ENCODE results near the gene CRTC3.
"Not testable (repeated sequence)": the region's sequence is repeated elsewhere in the genome, so short reads cannot be mapped to it uniquely, and the experiment has no call there.

The CRTC3 gene

GRCh38 chr15:90660999-90661330 is 131.2 kb downstream of the CRTC3 start:
- not testable (repeated sequence) for H3K36me3 ChIP-seq (ENCODE audit: control insufficient read depth in 1 of 2, insufficient read depth in 2 of 2, low read length in 2 of 2); DNase-seq; H3K79me2 ChIP-seq (ENCODE audit: control insufficient read depth, insufficient read depth, low read length, poor library complexity); H2AFZ ChIP-seq (ENCODE audit: insufficient read depth, low read length, poor library complexity); H4K91ac ChIP-seq (ENCODE audit: low read depth, low read length); H3K9ac ChIP-seq (ENCODE audit: low read length); H2BK12ac ChIP-seq (ENCODE audit: low read length); H3K9me3 ChIP-seq (ENCODE audit: insufficient read depth, low read depth, low read length); H3K27me3 ChIP-seq (ENCODE audit: insufficient read depth, low read length); H2BK5ac ChIP-seq (ENCODE audit: low read depth, low read length, poor library complexity); H3K79me1 ChIP-seq (ENCODE audit: low read length); H3K27ac ChIP-seq (ENCODE audit: low read depth, low read length); H3K14ac ChIP-seq (ENCODE audit: low read length); H2AK5ac ChIP-seq (ENCODE audit: low read length); H3K4me2 ChIP-seq (ENCODE audit: low read length); H3K4ac ChIP-seq (ENCODE audit: low read depth, low read length); H3K23ac ChIP-seq (ENCODE audit: low read length); H4K12ac ChIP-seq (ENCODE audit: low read depth, low read length); H3K4me3 ChIP-seq (ENCODE audit: low read depth, low read length); H3K4me1 ChIP-seq (ENCODE audit: control insufficient read depth in 1 of 2, insufficient read depth in 2 of 2, low read length in 2 of 2)
- Histone ChIP-seq H4K8ac (ENCODE audit: low read depth, low read length) (peak overlapping the region; percentile 11), H3K18ac (ENCODE audit: low read length) (peak overlapping the region; percentile 0), H2BK120ac (ENCODE audit: insufficient read depth, low read length, poor library complexity) (peak overlapping the region; percentile 79)
- WGBS (ENCODE audit: extremely low coverage, insufficient coverage, insufficient read length) = no CpG with 5 or more reads among the region's 4 CpGs

GRCh38 chr15:90664081-90664461 is 134.3 kb downstream of the CRTC3 start:
- H3K9ac ChIP-seq (ENCODE audit: low read length); H2AK5ac ChIP-seq (ENCODE audit: low read length); H4K8ac ChIP-seq (ENCODE audit: low read depth, low read length); H3K14ac ChIP-seq (ENCODE audit: low read length); H3K27ac ChIP-seq (ENCODE audit: low read depth, low read length); H3K79me1 ChIP-seq (ENCODE audit: low read length); H3K36me3 ChIP-seq (ENCODE audit: control insufficient read depth in 1 of 2, insufficient read depth in 2 of 2, low read length in 2 of 2); H3K4me2 ChIP-seq (ENCODE audit: low read length); H4K12ac ChIP-seq (ENCODE audit: low read depth, low read length); H3K79me2 ChIP-seq (ENCODE audit: control insufficient read depth, insufficient read depth, low read length, poor library complexity); H3K4ac ChIP-seq (ENCODE audit: low read depth, low read length); H3K9me3 ChIP-seq (ENCODE audit: insufficient read depth, low read depth, low read length); H3K23ac ChIP-seq (ENCODE audit: low read length); H4K91ac ChIP-seq (ENCODE audit: low read depth, low read length); H2BK120ac ChIP-seq (ENCODE audit: insufficient read depth, low read length, poor library complexity); H2AFZ ChIP-seq (ENCODE audit: insufficient read depth, low read length, poor library complexity); H3K4me1 ChIP-seq (ENCODE audit: control insufficient read depth in 1 of 2, insufficient read depth in 2 of 2, low read length in 2 of 2); H3K18ac ChIP-seq (ENCODE audit: low read length); H3K27me3 ChIP-seq (ENCODE audit: insufficient read depth, low read length); H3K4me3 ChIP-seq (ENCODE audit: low read depth, low read length); H2BK5ac ChIP-seq (ENCODE audit: low read depth, low read length, poor library complexity); H2BK12ac ChIP-seq (ENCODE audit: low read length); DNase-seq: not testable (repeated sequence)
- WGBS (ENCODE audit: extremely low coverage, insufficient coverage, insufficient read length) = no CpG with 5 or more reads among the region's 10 CpGs

- H4K8ac ChIP-seq (ENCODE audit: low read depth, low read length) = no peak overlapping the region
- no peak overlapping the region for H3K9ac ChIP-seq (ENCODE audit: low read length)
- no peak overlapping the region for H2BK120ac ChIP-seq (ENCODE audit: insufficient read depth, low read length, poor library complexity)
- H4K12ac ChIP-seq (ENCODE audit: low read depth, low read length) = no peak overlapping the region
- no peaks in the 10 kb centered on the region for H3K9me3 ChIP-seq (ENCODE audit: insufficient read depth, low read depth, low read length)
- no peak overlapping the region for H2AFZ ChIP-seq (ENCODE audit: insufficient read depth, low read length, poor library complexity)
- no peaks in the 10 kb centered on the region for H3K36me3 ChIP-seq (ENCODE audit: control insufficient read depth in 1 of 2, insufficient read depth in 2 of 2, low read length in 2 of 2)
- H2BK12ac ChIP-seq (ENCODE audit: low read length) = no peak overlapping the region
- H3K4me3 ChIP-seq (ENCODE audit: low read depth, low read length) = no peak overlapping the region
- H3K23ac ChIP-seq (ENCODE audit: low read length) = no peak overlapping the region
- H3K14ac ChIP-seq (ENCODE audit: low read length) = no peak overlapping the region
- no peak overlapping the region for H3K4me2 ChIP-seq (ENCODE audit: low read length)
- H3K79me2 ChIP-seq (ENCODE audit: control insufficient read depth, insufficient read depth, low read length, poor library complexity) = no peaks in the 10 kb centered on the region
- DNase-seq = peak; percentile 28 to 61
- H2BK5ac ChIP-seq (ENCODE audit: low read depth, low read length, poor library complexity) = no peak overlapping the region
- no peak overlapping the region for H3K27ac ChIP-seq (ENCODE audit: low read depth, low read length)
- no peak overlapping the region for H4K91ac ChIP-seq (ENCODE audit: low read depth, low read length)
- no peaks in the 10 kb centered on the region for H3K79me1 ChIP-seq (ENCODE audit: low read length)
- no peak overlapping the region for H3K18ac ChIP-seq (ENCODE audit: low read length)
- H3K27me3 ChIP-seq (ENCODE audit: insufficient read depth, low read length) = no peaks in the 10 kb centered on the region
- WGBS (ENCODE audit: extremely low coverage, insufficient coverage, insufficient read length) = no CpG with 5 or more reads among the region's 28 CpGs
- H3K4me1 ChIP-seq (ENCODE audit: control insufficient read depth in 1 of 2, insufficient read depth in 2 of 2, low read length in 2 of 2) = peaks cover 3 to 9% of the 10 kb centered on the region in 2 experiments
- no peak overlapping the region for H3K4ac ChIP-seq (ENCODE audit: low read depth, low read length)
- H2AK5ac ChIP-seq (ENCODE audit: low read length) = no peak overlapping the region
Observed at GRCh38 chr15:90664650-90665287, 135.0 kb downstream of the CRTC3 start.

- no peak overlapping the region for H3K27ac ChIP-seq (ENCODE audit: low read depth, low read length)
- H3K23ac ChIP-seq (ENCODE audit: low read length) = no peak overlapping the region
- no peak overlapping the region for H2BK120ac ChIP-seq (ENCODE audit: insufficient read depth, low read length, poor library complexity)
- no peak overlapping the region for H3K4me2 ChIP-seq (ENCODE audit: low read length)
- no peak overlapping the region for H2AFZ ChIP-seq (ENCODE audit: insufficient read depth, low read length, poor library complexity)
- H2AK5ac ChIP-seq (ENCODE audit: low read length) = no peak overlapping the region
- no CpG with 5 or more reads among the region's 75 CpGs for WGBS (ENCODE audit: extremely low coverage, insufficient coverage, insufficient read length)
- H3K4me1 ChIP-seq (ENCODE audit: control insufficient read depth in 1 of 2, insufficient read depth in 2 of 2, low read length in 2 of 2) = peaks cover 3% of the 10 kb centered on the region in 2 experiments
- H3K79me2 ChIP-seq (ENCODE audit: control insufficient read depth, insufficient read depth, low read length, poor library complexity) = no peaks in the 10 kb centered on the region
- H4K91ac ChIP-seq (ENCODE audit: low read depth, low read length) = no peak overlapping the region
- no peaks in the 10 kb centered on the region for H3K79me1 ChIP-seq (ENCODE audit: low read length)
- H2BK12ac ChIP-seq (ENCODE audit: low read length) = no peak overlapping the region
- H3K36me3 ChIP-seq (ENCODE audit: control insufficient read depth in 1 of 2, insufficient read depth in 2 of 2, low read length in 2 of 2) = no peaks in the 10 kb centered on the region
- no peak overlapping the region for H2BK5ac ChIP-seq (ENCODE audit: low read depth, low read length, poor library complexity)
- no peaks in the 10 kb centered on the region for H3K27me3 ChIP-seq (ENCODE audit: insufficient read depth, low read length)
- no peak overlapping the region for H3K14ac ChIP-seq (ENCODE audit: low read length)
- H3K9ac ChIP-seq (ENCODE audit: low read length) = no peak overlapping the region
- H3K9me3 ChIP-seq (ENCODE audit: insufficient read depth, low read depth, low read length) = no peaks in the 10 kb centered on the region
- no peak overlapping the region for H4K8ac ChIP-seq (ENCODE audit: low read depth, low read length)
- no peak overlapping the region for H3K18ac ChIP-seq (ENCODE audit: low read length)
- DNase-seq = peak; percentile 48 to 59
- H3K4ac ChIP-seq (ENCODE audit: low read depth, low read length) = no peak overlapping the region
- H4K12ac ChIP-seq (ENCODE audit: low read depth, low read length) = no peak overlapping the region
- H3K4me3 ChIP-seq (ENCODE audit: low read depth, low read length) = no peak overlapping the region
Observed at GRCh38 chr15:90665288-90666134, 135.8 kb downstream of the CRTC3 start.
